NCI-H526 treated with DMSO at 0.1 percent for 48 hours (cell line): ENCODE data around the gene CXorf38.

Experiments
- DNase-seq: peaks from one replicate; lab custom pipeline; 2025; lab: John Stamatoyannopoulos, UW

The CXorf38 gene

GRCh38 chrX:40647307-40648197 lies at the start of gene CXorf38:
TSS of gene CXorf38 (minus strand) at chrX:40647561. CDS start at chrX:40647520, 41 bp downstream.
- peak; percentile 88 for DNase-seq

GRCh38 chrX:40694802-40695201 lies 47.4 kb upstream of the CXorf38 start:
- no peak for DNase-seq

GRCh38 chrX:40688929-40689328 lies 41.6 kb upstream of the CXorf38 start:
- no peak for DNase-seq

- DNase-seq: no peak
Observed at GRCh38 chrX:40687169-40687568, 39.8 kb upstream of the CXorf38 start.

GRCh38 chrX:40685362-40685918 lies 38.1 kb upstream of the CXorf38 start:
- DNase-seq: no peak

- no peak for DNase-seq
Observed at GRCh38 chrX:40684092-40684491, 36.7 kb upstream of the CXorf38 start.

- no peak for DNase-seq
Observed at GRCh38 chrX:40683245-40683644, 35.9 kb upstream of the CXorf38 start.

GRCh38 chrX:40671126-40671525 lies 23.8 kb upstream of the CXorf38 start:
- DNase-seq: no peak

GRCh38 chrX:40663880-40664630 lies 16.7 kb upstream of the CXorf38 start:
- DNase-seq: no peak

GRCh38 chrX:40663078-40663740 lies 15.8 kb upstream of the CXorf38 start:
- no peak for DNase-seq

GRCh38 chrX:40661489-40661888 lies 14.1 kb upstream of the CXorf38 start:
- peak; percentile 47 for DNase-seq

GRCh38 chrX:40660381-40660780 lies 13.0 kb upstream of the CXorf38 start:
- no peak for DNase-seq

- DNase-seq: no peak
Observed at GRCh38 chrX:40653535-40653934, 6.2 kb upstream of the CXorf38 start.

- no peak for DNase-seq
Observed at GRCh38 chrX:40652664-40653063, 5.3 kb upstream of the CXorf38 start.

- DNase-seq: peak; percentile 34
Observed at GRCh38 chrX:40651620-40652223, 4.4 kb upstream of the CXorf38 start.

GRCh38 chrX:40646489-40647306 lies 663 bp downstream of the CXorf38 start:
- no peak for DNase-seq

GRCh38 chrX:40644821-40645358 lies 2.5 kb downstream of the CXorf38 start:
- DNase-seq: no peak

GRCh38 chrX:40644176-40644575 lies 3.2 kb downstream of the CXorf38 start:
- no peak for DNase-seq

- no peak for DNase-seq
Observed at GRCh38 chrX:40637687-40638086, 9.7 kb downstream of the CXorf38 start.

GRCh38 chrX:40632199-40632598 lies 15.2 kb downstream of the CXorf38 start:
- no peak for DNase-seq

GRCh38 chrX:40628506-40628905 lies 18.9 kb downstream of the CXorf38 start:
- no peak for DNase-seq
